D721Med (cell line): ENCODE results near the gene RHAG.

Source experiments
- DNase-seq: peaks from one replicate; pipeline ENCODE4 v3.0.0; 2011; ENCODE audit warnings: low spot score; ENCODE audit not compliant: insufficient read length
- FAIRE-seq: peaks from 2 replicates; lab custom pipeline; 2011; peaks lifted over from hg19 to GRCh38; lab: Jason Lieb, UNC
- TF ChIP-seq, protein P1 (sequence below): IDR thresholded peaks from 2 replicates; pipeline ENCODE4 v1.5.1; 2012; ENCODE audit warnings: mild to moderate bottlenecking, control low read depth; ENCODE audit not compliant: insufficient read depth; ENCODE audit errors: missing control alignments

Gene RHAG

DNA sequence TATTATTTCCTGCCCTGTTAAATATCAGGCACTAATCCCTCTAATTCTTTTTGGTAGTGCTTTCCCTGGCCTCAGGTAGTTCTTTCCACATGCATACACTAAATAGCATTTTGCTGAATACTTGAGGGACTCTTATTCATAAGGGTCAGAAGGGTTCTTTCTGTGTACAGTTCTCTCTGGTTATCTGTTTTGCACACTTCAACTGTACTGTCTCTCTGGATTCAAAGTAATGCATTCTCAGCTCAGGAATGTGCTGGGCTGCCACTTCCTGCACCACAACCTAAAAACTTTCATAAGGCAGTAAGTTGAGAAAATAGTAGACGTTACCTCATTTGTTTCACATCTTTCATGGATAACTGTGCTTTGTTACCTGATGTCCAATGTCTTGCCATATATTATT, 54.1 kb downstream of the RHAG start:
- TF ChIP-seq, protein P1, sequence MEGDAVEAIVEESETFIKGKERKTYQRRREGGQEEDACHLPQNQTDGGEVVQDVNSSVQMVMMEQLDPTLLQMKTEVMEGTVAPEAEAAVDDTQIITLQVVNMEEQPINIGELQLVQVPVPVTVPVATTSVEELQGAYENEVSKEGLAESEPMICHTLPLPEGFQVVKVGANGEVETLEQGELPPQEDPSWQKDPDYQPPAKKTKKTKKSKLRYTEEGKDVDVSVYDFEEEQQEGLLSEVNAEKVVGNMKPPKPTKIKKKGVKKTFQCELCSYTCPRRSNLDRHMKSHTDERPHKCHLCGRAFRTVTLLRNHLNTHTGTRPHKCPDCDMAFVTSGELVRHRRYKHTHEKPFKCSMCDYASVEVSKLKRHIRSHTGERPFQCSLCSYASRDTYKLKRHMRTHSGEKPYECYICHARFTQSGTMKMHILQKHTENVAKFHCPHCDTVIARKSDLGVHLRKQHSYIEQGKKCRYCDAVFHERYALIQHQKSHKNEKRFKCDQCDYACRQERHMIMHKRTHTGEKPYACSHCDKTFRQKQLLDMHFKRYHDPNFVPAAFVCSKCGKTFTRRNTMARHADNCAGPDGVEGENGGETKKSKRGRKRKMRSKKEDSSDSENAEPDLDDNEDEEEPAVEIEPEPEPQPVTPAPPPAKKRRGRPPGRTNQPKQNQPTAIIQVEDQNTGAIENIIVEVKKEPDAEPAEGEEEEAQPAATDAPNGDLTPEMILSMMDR: no peak
- DNase-seq: no peak
- no peak for FAIRE-seq

DNA sequence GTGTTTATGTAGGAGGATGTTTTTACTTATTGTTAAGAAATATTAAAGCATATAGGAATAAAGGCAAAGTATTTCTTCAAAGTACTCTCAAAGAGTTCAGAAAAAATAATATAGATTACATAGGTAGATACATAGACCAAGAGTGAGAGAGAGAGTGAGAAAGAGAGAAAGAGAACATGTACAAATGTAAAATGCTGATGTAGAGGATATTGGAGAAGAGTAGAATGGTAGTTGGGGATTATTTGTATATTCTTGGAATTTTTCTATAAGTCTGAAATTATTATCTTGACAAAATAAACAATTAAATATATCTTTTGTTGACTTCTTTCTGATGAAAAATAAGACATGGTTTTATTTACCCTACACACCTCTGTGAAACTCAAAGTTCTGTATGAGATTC, 57.0 kb downstream of the RHAG start:
- FAIRE-seq (no peak), DNase-seq (no peak)
- TF ChIP-seq, protein P1: no peak

DNA sequence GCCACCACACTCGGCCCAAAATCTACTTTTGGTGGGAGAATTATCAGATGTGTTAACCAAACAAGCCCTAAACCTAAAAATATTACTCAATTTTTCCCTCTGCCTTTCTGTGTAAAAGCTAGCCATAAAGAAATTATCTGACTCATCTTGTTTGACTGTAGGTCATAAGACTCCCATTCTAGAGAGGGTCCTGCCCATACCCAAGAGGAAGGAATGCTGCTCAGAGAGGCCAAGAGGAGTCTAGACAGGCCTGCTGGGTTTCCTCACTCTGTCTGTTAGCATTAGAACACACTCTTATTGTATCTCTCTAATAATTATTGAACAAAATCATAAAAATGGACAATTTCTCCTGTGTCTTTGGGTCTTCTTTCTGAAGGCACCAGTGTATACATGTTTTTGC, 60.0 kb downstream of the RHAG start:
- TF ChIP-seq, protein P1: no peak
- no peak for DNase-seq
- no peak for FAIRE-seq

DNA sequence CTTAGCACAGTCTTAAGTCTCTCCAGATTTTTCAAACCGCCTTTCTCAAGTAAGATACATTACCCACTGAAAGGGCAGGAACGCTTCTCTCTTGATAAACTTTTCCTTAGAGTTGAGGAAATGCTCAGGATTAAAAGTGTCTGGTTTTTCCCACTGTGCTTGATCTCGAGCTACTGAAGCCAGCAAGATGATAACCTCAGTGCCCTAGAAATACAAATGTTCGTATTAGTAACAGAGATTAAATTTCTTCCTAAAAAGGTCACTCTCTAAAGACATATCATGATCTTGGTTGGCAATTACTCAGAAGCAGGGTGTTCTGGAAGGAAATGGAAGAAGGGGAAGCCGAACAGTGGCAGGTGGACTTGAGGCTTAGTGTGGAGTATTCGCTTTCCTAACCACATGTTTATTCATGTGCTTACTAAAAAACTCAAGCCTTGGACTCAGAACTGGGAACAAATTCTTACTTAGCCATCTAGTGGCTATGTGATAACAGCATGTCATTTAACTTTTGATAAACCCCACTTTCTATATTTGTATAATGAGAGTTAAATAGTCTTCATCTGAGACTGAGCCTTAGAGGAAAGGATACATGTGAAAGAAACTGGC, 66.1 kb downstream of the RHAG start:
- TF ChIP-seq, protein P1: peak; percentile 8
- FAIRE-seq (no peak), DNase-seq (no peak)

DNA sequence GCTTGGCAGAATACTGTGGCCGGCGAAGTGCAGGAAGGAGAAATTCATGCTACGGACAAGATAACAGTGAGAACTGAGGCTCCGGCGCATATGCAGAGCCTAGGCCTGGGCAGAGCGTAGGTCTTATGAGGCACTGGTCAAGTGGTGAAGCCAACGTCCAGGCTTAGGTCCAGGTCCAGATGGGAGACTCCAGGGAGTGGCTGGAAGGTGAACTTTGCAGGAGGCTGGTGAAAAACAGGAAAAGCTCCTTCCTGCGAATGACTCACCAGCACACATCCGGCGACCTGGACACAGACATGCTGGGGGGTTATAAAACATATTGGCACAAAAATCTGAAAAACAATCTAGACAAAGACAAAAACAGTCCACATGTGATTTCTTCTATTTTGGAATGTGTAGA, 70.8 kb downstream of the RHAG start:
- TF ChIP-seq, protein P1: no peak
- no peak for FAIRE-seq
- no peak for DNase-seq

DNA sequence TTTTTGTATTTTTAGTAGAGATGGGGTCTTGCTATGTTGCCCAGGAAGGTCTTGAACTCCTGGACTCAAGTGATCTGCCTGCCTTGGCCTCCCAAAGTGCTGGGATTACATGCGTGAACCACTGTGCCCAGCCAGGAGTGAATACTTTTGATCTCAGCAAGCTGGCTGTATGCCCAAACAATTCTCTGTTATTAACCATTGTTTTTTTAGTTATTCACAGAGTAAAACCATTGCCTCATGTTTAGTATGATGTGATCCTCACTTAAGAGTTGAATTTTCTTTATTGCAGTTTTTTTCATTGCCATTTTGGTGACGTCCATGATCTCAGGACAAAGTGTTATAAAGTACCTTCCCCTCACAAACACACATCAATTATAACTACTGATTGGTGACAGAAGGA, 71.4 kb downstream of the RHAG start:
- FAIRE-seq (no peak), DNase-seq (no peak)
- TF ChIP-seq, protein P1: no peak

DNA sequence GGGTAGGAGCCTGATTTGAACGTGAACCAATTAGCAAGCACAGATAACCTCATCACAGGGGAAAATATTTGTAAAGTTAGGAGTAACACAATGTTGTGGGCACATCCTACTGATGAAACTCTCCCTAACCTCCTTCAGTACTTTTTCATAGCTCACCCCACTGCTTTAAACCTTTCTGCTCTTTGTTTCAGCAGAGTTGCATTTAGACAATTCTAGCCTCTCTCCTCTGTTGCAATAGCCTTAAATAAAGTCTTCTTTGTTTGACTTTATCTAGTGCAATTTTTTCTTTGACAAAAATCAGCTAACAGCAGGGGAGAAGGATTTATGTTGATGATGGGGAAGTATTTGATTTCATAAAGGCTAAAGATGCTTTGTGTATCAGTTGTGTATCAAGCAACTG, 72.1 kb downstream of the RHAG start:
- TF ChIP-seq, protein P1: no peak
- DNase-seq (no peak), FAIRE-seq (no peak)
